ENCODE data around the gene CCBE1. TPM values are rescaled to one million over a fixed set of nuclear protein-coding genes. Genes with fewer than 3 reads are reported as not detected.
"Not testable (repeated sequence)": the region's sequence is repeated elsewhere in the genome, so short reads cannot be mapped to it uniquely, and the experiment has no call there.

CCBE1 gene
- polyA plus RNA-seq, 3 donors: 0.23 to 1.0 (median 0.90) TPM

- 46 to 51% (median 47%) methylated on average over 7 of the region's 7 CpGs for WGBS, 3 donors
- no peak overlapping the region for H3K27ac ChIP-seq (ENCODE audit: low read depth, low read length)
These were observed 21.4 kb upstream of the CCBE1 start for GRCh38 chr18:59718464-59719157.

- WGBS, 3 donors: 59 to 79% (median 79%) methylated on average over 3 of the region's 3 CpGs
These were observed 20.9 kb upstream of the CCBE1 start for GRCh38 chr18:59718108-59718463.

GRCh38 chr18:59717291-59717690, 20.1 kb upstream of the CCBE1 start:
- no peak overlapping the region for H3K27ac ChIP-seq (ENCODE audit: low read depth, low read length)
- 70 to 80% (median 78%) methylated on average over 2 of the region's 2 CpGs for WGBS, 3 donors

More at GRCh38 chr18:59718108-59718463, 20.9 kb upstream of the CCBE1 start:
- H3K27ac ChIP-seq (ENCODE audit: low read depth, low read length): no peak overlapping the region

GRCh38 chr18:59715966-59716369, 18.7 kb upstream of the CCBE1 start:
- WGBS, 3 donors: 41 to 54% (median 48%) methylated on average over 2 of the region's 2 CpGs
- H3K27ac ChIP-seq (ENCODE audit: low read depth, low read length): no peak overlapping the region

GRCh38 chr18:59715445-59715844, 18.2 kb upstream of the CCBE1 start:
- no peak overlapping the region for H3K27ac ChIP-seq (ENCODE audit: low read depth, low read length)
- 76 to 90% (median 88%) methylated on average over 7 of the region's 7 CpGs for WGBS, 3 donors

- H3K27ac ChIP-seq (ENCODE audit: low read depth, low read length): not testable (repeated sequence)
- 96 to 97% methylated on average over 16 to 26 of the region's 28 CpGs; no CpG with 5 or more reads in 1 of the 3 donors for WGBS, 3 donors
These were observed 16.9 kb upstream of the CCBE1 start for GRCh38 chr18:59714096-59714495.

GRCh38 chr18:59712311-59712710, 15.1 kb upstream of the CCBE1 start:
- WGBS, 3 donors: 65 to 84% (median 76%) methylated on average over 6 of the region's 6 CpGs
- no peak overlapping the region for H3K27ac ChIP-seq (ENCODE audit: low read depth, low read length)

- WGBS, 3 donors: 83 to 94% (median 90%) methylated on average over 8 of the region's 8 CpGs
- no peak overlapping the region for H3K27ac ChIP-seq (ENCODE audit: low read depth, low read length)
These were observed 11.8 kb upstream of the CCBE1 start for GRCh38 chr18:59708988-59709387.

GRCh38 chr18:59707306-59707705, 10.1 kb upstream of the CCBE1 start:
- H3K27ac ChIP-seq (ENCODE audit: low read depth, low read length): no peak overlapping the region
- 44 to 60% (median 45%) methylated on average over 2 of the region's 2 CpGs for WGBS, 3 donors

- 39 to 63% (median 55%) methylated on average over 5 of the region's 5 CpGs for WGBS, 3 donors
- no peak overlapping the region for H3K27ac ChIP-seq (ENCODE audit: low read depth, low read length)
These were observed 9.3 kb upstream of the CCBE1 start for GRCh38 chr18:59706499-59706898.

GRCh38 chr18:59705145-59705544, 7.9 kb upstream of the CCBE1 start:
- no peak overlapping the region for H3K27ac ChIP-seq (ENCODE audit: low read depth, low read length)
- WGBS, 3 donors: 29 to 52% (median 33%) methylated on average over 1 of the region's 1 CpG

- H3K27ac ChIP-seq (ENCODE audit: low read depth, low read length): no peak overlapping the region
- WGBS, 3 donors: 70 to 91% (median 87%) methylated on average over 1 of the region's 1 CpG
These were observed 6.9 kb upstream of the CCBE1 start for GRCh38 chr18:59704146-59704545.

- WGBS, 3 donors: 45 to 85% (median 77%) methylated on average over 3 of the region's 3 CpGs
- H3K27ac ChIP-seq (ENCODE audit: low read depth, low read length): no peak overlapping the region
These were observed 4.0 kb upstream of the CCBE1 start for GRCh38 chr18:59701272-59701671.

GRCh38 chr18:59700535-59700967, 3.3 kb upstream of the CCBE1 start:
- no peak overlapping the region for H3K27ac ChIP-seq (ENCODE audit: low read depth, low read length)
- 60 to 82% (median 76%) methylated on average over 3 of the region's 3 CpGs for WGBS, 3 donors

GRCh38 chr18:59699750-59700534, 2.7 kb upstream of the CCBE1 start:
- H3K27ac ChIP-seq (ENCODE audit: low read depth, low read length): no peak overlapping the region
- 74 to 82% (median 82%) methylated on average over 8 of the region's 8 CpGs for WGBS, 3 donors

- H3K27ac ChIP-seq (ENCODE audit: low read depth, low read length): no peak overlapping the region
- WGBS, 3 donors: 78 to 95% (median 93%) methylated on average over 1 of the region's 1 CpG
These were observed 1.8 kb upstream of the CCBE1 start for GRCh38 chr18:59699061-59699460.

- 1 to 2% (median 1%) methylated on average over 75 to 79 of the region's 79 CpGs for WGBS, 3 donors
- no peak overlapping the region for H3K27ac ChIP-seq (ENCODE audit: low read depth, low read length)
These were observed 650 bp downstream of the CCBE1 start for GRCh38 chr18:59696311-59697235.

- H3K27ac ChIP-seq (ENCODE audit: low read depth, low read length): no peak overlapping the region
- 47 to 64% (median 59%) methylated on average over 8 of the region's 8 CpGs for WGBS, 3 donors
These were observed 1.7 kb downstream of the CCBE1 start for GRCh38 chr18:59695551-59695950.

GRCh38 chr18:59694824-59695223, 2.4 kb downstream of the CCBE1 start:
- H3K27ac ChIP-seq (ENCODE audit: low read depth, low read length): no peak overlapping the region
- 46 to 67% (median 62%) methylated on average over 4 of the region's 4 CpGs for WGBS, 3 donors

Data from adipose tissue (tissue), 3 donors.